SK-N-SH (cell line): ENCODE data around the gene CPOX. TPM values are rescaled to one million over a fixed set of nuclear protein-coding genes. Genes with fewer than 3 reads are reported as not detected.

Experiments
- CTCF ChIA-PET: fragments of 300-600, 350-600 bp; formaldehyde crosslinking; extraction: SDS; loops from one replicate; lab custom pipeline; 2021; lab: Yijun Ruan, JAX
- POLR2A ChIA-PET: fragments of 350-600 bp; sonication (Branson Sonifier 250); formaldehyde crosslinking; extraction: SDS; loops from one replicate; lab custom pipeline; 2020; ENCODE audit warnings: antibody characterized with exemption, inconsistent platforms; lab: Yijun Ruan, JAX
- DNase-seq: peaks from one replicate; pipeline ENCODE4 v3.0.0; 2012
- H2AFZ ChIP-seq: fragments of 200-600 bp; sonication (generic); 2 replicates; pipeline ENCODE4 v1.8.1; 2016; ENCODE audit warnings: antibody characterized with exemption, mild to moderate bottlenecking, low read depth
- H3F3A ChIP-seq: fragments of 200-600 bp; sonication (generic); replicated peaks from 2 replicates; pipeline ENCODE3; 2016; ENCODE audit warnings: antibody characterized with exemption, mild to moderate bottlenecking; ENCODE audit not compliant: insufficient read depth
- H3K27ac ChIP-seq, 2 experiments: fragments of 200-500 bp in 1 of 2; fragments of 200-600 bp in 1 of 2; sonication (Bioruptor generic) in 1 of 2; sonication (generic), shearing (Covaris generic) in 1 of 2; 2 replicates each; pipeline versions ENCODE4 v1.5.1 to v1.6.1; 2014 to 2016; ENCODE audit warnings: low read depth in 2 of 2, inconsistent platforms in 1 of 2, low read length in 1 of 2, mild to moderate bottlenecking in 1 of 2, mixed read lengths in 1 of 2
- H3K27me3 ChIP-seq: fragments of 200-600 bp; sonication (generic), shearing (Covaris generic); 2 replicates; pipeline ENCODE4 v1.6.1; 2016; ENCODE audit warnings: mixed run types; ENCODE audit not compliant: insufficient read depth
- H3K36me3 ChIP-seq, 2 experiments: fragments of 200-500 bp in 1 of 2; fragments of 200-600 bp in 1 of 2; sonication (Bioruptor generic) in 1 of 2; sonication (generic) in 1 of 2; replicated peaks in 1 of 2; 2 replicates each; pipeline versions ENCODE3 to v1.5.1; 2014 to 2016; ENCODE audit warnings: low read length in 1 of 2, mild to moderate bottlenecking in 1 of 2; ENCODE audit not compliant: insufficient read depth in 2 of 2, control insufficient read depth in 1 of 2
- H3K4me1 ChIP-seq, 2 experiments: fragments of 200-500 bp in 1 of 2; fragments of 200-600 bp in 1 of 2; sonication (Bioruptor generic) in 1 of 2; sonication (generic), shearing (Covaris generic) in 1 of 2; 2 replicates each; pipeline versions ENCODE4 v1.5.1 to v1.6.1; 2014 to 2016; ENCODE audit warnings: low read depth in 1 of 2, low read length in 1 of 2, mixed run types in 1 of 2; ENCODE audit not compliant: insufficient read depth in 2 of 2, control insufficient read depth in 1 of 2
- H3K4me2 ChIP-seq: fragments of 200-600 bp; sonication (generic), shearing (Covaris generic); 2 replicates; pipeline ENCODE4 v1.6.1; 2017; ENCODE audit warnings: mixed run types
- H3K4me3 ChIP-seq, 2 experiments: fragments of 200-500 bp in 1 of 2; fragments of 200-600 bp in 1 of 2; sonication (Bioruptor generic) in 1 of 2; sonication (generic), shearing (Covaris generic) in 1 of 2; 2 replicates each; pipeline versions ENCODE4 v1.5.1 to v1.8.1; 2014 to 2016; ENCODE audit warnings: low read depth in 2 of 2, inconsistent platforms in 1 of 2, low read length in 1 of 2, mild to moderate bottlenecking in 1 of 2, mixed read lengths in 1 of 2, moderate library complexity in 1 of 2
- H3K79me2 ChIP-seq: fragments of 200-600 bp; sonication (generic); 2 replicates; pipeline ENCODE4 v1.8.1; 2017; ENCODE audit warnings: mild to moderate bottlenecking; ENCODE audit not compliant: insufficient read depth
- H3K9ac ChIP-seq: fragments of 200-600 bp; sonication (generic); 2 replicates; pipeline ENCODE4 v1.6.1; 2017; ENCODE audit warnings: mixed run types
- H3K9me2 ChIP-seq: fragments of 200-600 bp; sonication (generic); 2 replicates; pipeline ENCODE4 v1.6.1; 2017; ENCODE audit warnings: mixed run types
- H3K9me3 ChIP-seq: fragments of 200-600 bp; sonication (generic); 2 replicates; pipeline ENCODE4 v1.6.1; 2017; ENCODE audit warnings: mixed run types, mild to moderate bottlenecking, moderate library complexity
- H4K20me1 ChIP-seq: fragments of 200-600 bp; sonication (generic); 2 replicates; pipeline ENCODE4 v1.6.1; 2017; ENCODE audit warnings: mild to moderate bottlenecking, mixed run types; ENCODE audit not compliant: insufficient read depth
- CHD2 ChIP-seq: fragments of 150-350 bp; IDR thresholded peaks from 2 replicates; pipeline ENCODE4 v1.6.1; 2018; ENCODE audit warnings: low read length; ENCODE audit not compliant: partially characterized antibody
- CTCF ChIP-seq: fragments of 200-600 bp; sonication (generic); IDR thresholded peaks from 2 replicates; pipeline ENCODE4 v1.6.1; 2017; ENCODE audit warnings: antibody characterized with exemption, mild to moderate bottlenecking, moderate library complexity
- ELF1 ChIP-seq: IDR thresholded peaks from 2 replicates; pipeline ENCODE4 v1.4.0; 2012
- FOSL2 ChIP-seq: IDR thresholded peaks from 2 replicates; pipeline ENCODE4 v1.4.0; 2012; ENCODE audit warnings: low read depth, mild to moderate bottlenecking, moderate library complexity, borderline replicate concordance
- FOXJ3 ChIP-seq: sonication (generic); formaldehyde crosslinking; IDR thresholded peaks from 2 replicates; pipeline ENCODE4 v1.5.1; 2020; ENCODE audit warnings: mild to moderate bottlenecking, missing genetic modification reagents
- FOXM1 ChIP-seq: IDR thresholded peaks from 2 replicates; pipeline ENCODE4 v1.4.0; 2012; ENCODE audit warnings: low read depth, mild to moderate bottlenecking
- MXI1 ChIP-seq: IDR thresholded peaks from 2 replicates; pipeline ENCODE4 v1.6.1; 2012; ENCODE audit warnings: mild to moderate bottlenecking, low read depth, low read length, improper control_type of control experiment
- POLR2AphosphoS5 ChIP-seq: IDR thresholded peaks from 2 replicates; pipeline ENCODE4 v1.6.1; 2012; ENCODE audit warnings: low read depth, low read length
- RAD21 ChIP-seq: IDR thresholded peaks from 2 replicates; pipeline ENCODE4 v1.6.1; 2012; ENCODE audit warnings: mild to moderate bottlenecking, low read length
- RCOR1 ChIP-seq: fragments of 150-350 bp; IDR thresholded peaks from 2 replicates; pipeline ENCODE4 v1.6.1; 2017; ENCODE audit warnings: antibody characterized with exemption, low read length
- REST ChIP-seq: IDR thresholded peaks from 2 replicates; pipeline ENCODE4 v1.6.1; 2012; ENCODE audit warnings: mild to moderate bottlenecking, low read depth, low read length, moderate library complexity
- YY1 ChIP-seq: IDR thresholded peaks from 2 replicates; pipeline ENCODE4 v1.4.0; 2012; ENCODE audit warnings: low read depth, mild to moderate bottlenecking
- WGBS: methylation state at CpG from one replicate; pipeline ENCODE4 v1.1.6; 2017; ENCODE audit warnings: low lambda C conversion rate; 5-methylcytosine and 5-hydroxymethylcytosine counted together
- polyA plus RNA-seq, 3 experiments: library from polyadenylated mRNA; depleted of rRNA; stranded (reverse); fragments of >200 nt; gene quantifications; 2 replicates each; pipeline ENCODE4 v1.2.3, GENCODE V29; 2012
- TF ChIP-seq, protein P1 (sequence below): fragments of 150-350 bp; IDR thresholded peaks from 2 replicates; pipeline ENCODE4 v1.6.1; 2016; ENCODE audit warnings: mild to moderate bottlenecking, low read depth, low read length

The CPOX gene
- polyA plus RNA-seq, 1 of the 3 experiments (the other 2 are of a cell fraction): 36.7 TPM

GRCh38 chr3:98598492-98598891, 5.1 kb upstream of the CPOX start:
- Histone ChIP-seq H3K27ac (no peak overlapping the region), H3F3A (no peaks in the 10 kb centered on the region), H2AFZ (no peak overlapping the region), H3K79me2 (no peaks in the 10 kb centered on the region), H3K9me3 (no peaks in the 10 kb centered on the region), H4K20me1 (no peaks in the 10 kb centered on the region), H3K9me2 (no peaks in the 10 kb centered on the region), H3K27me3 (no peaks in the 10 kb centered on the region), H3K4me2 (no peak overlapping the region), H3K9ac (no peak overlapping the region), H3K36me3 (no peaks in the 10 kb centered on the region), H3K4me1 (no peaks in the 10 kb centered on the region; a peak in 1 of 4 replicates), H3K4me3 (no peak overlapping the region)
- DNase-seq: no peak
- 54% methylated on average over 2 of the region's 2 CpGs for WGBS
- TF ChIP-seq FOXM1: no peak
- TF ChIP-seq CTCF: no peak
- no peak for TF ChIP-seq FOSL2
- no peak for TF ChIP-seq RCOR1
- TF ChIP-seq, protein P1, sequence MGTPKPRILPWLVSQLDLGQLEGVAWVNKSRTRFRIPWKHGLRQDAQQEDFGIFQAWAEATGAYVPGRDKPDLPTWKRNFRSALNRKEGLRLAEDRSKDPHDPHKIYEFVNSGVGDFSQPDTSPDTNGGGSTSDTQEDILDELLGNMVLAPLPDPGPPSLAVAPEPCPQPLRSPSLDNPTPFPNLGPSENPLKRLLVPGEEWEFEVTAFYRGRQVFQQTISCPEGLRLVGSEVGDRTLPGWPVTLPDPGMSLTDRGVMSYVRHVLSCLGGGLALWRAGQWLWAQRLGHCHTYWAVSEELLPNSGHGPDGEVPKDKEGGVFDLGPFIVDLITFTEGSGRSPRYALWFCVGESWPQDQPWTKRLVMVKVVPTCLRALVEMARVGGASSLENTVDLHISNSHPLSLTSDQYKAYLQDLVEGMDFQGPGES: no peak
- TF ChIP-seq FOXJ3 (CRISPR knock-in tag): no peak
- no peak for TF ChIP-seq MXI1
- TF ChIP-seq YY1: no peak
- no peak for TF ChIP-seq POLR2AphosphoS5
- TF ChIP-seq REST: no peak
- no peak for TF ChIP-seq CHD2
- no peak for TF ChIP-seq RAD21
- no peak for TF ChIP-seq ELF1
- POLR2A ChIA-PET: interaction anchor here (1.0 kb wide), 1 partner anchor 135 kb away, joined by 3 read pairs; no protein-coding TSS in a partner anchor
- CTCF ChIA-PET: interaction anchor here (1.3 to 7.4 kb wide), 8 partner anchors 26 to 396 kb away, joined by 3 to 60 read pairs (median 9); no protein-coding TSS in a partner anchor
